ENCODE measurements around the gene CTDSPL.

- TF ChIP-seq CTCF (IDR thresholded peaks at IDR 0.05) (no peak), POLR2A (IDR thresholded peaks at IDR 0.05) (no peak)
Measured at GRCh38 chr3:37876279-37876678, 14.6 kb downstream of the CTDSPL start.
